HL-60/S4 treated with retinoic acid at 250 ng/mL for 4 days and 3 days (cell line): Measurements from ENCODE around the gene RNH1.

Experiments used
- in situ Hi-C: fragments of 300-500 bp; cut with MboI; formaldehyde crosslinking; loops from 2 replicates; pipeline ENCODE4 v1.7.0; 2022; ENCODE audit warnings: low sequenced_read_pairs

RNH1 gene

DNA sequence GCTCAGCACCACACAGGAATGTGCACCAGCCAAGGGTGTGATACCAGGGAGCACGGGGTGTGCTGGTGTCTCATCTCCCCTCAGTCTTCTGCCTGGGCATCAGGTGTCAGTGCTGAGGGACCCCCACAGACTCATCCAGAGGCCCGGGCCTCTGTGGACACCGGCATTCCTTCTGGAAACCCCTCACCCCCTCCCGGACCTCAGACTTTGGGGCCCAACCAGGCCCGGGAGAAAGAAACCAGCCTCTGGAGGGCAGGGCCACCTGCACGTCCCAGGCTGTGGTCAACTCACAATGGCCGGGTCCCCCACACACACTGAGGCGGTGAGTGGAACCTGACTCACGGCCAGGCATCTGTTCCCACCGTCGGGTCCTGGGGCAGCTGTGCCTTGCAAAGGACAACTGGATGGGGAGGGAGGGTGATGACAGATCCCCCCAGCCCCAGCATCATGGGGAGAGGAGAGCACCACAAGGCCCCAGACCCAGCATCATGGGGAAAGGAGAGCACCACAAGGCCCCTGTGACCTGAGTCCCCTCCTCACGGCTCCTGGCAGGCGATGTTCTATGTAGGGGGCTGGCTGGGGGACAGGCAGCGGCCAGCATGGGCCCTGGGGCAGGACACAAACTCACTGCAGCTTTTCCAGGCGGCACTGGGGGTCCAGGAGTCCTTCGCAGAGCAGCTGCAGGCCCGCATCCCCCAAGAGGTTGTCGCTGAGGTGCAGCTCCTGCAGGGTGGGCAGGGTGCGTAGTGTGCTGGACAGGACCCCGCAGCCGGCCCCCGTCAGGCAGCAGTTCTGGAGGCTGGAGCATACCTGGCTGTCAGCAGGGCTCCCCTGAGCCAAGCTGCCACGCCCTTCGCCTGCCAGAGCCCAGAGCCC, 7.6 kb downstream of the RNH1 start:
- in situ Hi-C loops: no loop called here

DNA sequence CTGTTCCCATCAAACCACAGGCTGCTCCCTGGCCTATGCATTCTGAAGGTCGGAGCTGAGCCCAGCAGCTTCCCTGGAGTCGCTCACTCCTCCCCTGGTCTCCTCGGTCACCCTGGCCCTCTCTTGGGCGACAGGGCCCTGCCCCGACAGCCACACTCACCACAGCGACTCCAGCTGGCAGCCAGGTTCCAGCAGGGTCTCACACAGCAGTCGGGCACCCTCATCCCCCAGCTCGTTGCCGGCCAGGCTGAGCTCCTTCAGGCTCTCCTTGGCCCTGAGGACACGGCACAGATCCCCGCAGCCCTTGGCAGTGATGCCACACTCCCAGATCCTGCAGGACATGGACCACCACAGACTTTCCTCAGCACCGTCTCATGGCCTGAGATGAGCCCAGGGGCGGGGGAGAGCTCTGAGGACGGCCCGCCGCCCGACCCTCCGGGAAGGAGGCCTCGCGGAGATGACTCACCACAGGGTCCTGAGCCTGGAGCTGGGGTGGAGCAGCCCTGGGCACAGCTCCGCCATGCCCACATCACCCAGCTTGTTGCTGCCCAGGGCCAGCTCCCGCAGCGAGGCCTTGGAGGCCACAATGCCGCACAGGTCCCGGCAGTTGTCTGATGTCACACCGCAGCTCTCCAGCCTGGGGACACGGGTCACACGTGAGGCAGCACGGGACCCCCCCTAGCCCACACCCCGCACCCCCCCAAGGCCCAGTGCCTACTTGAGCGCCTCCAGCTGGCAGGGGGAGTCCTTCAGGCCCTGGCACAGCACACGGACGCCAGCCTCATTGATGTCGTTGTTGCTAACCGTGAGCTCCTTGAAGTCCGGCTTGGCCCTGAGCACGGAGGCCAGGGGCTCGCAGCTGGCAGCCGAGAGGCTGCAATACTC, 8.5 kb downstream of the RNH1 start:
- in situ Hi-C loops: no loop called here

DNA sequence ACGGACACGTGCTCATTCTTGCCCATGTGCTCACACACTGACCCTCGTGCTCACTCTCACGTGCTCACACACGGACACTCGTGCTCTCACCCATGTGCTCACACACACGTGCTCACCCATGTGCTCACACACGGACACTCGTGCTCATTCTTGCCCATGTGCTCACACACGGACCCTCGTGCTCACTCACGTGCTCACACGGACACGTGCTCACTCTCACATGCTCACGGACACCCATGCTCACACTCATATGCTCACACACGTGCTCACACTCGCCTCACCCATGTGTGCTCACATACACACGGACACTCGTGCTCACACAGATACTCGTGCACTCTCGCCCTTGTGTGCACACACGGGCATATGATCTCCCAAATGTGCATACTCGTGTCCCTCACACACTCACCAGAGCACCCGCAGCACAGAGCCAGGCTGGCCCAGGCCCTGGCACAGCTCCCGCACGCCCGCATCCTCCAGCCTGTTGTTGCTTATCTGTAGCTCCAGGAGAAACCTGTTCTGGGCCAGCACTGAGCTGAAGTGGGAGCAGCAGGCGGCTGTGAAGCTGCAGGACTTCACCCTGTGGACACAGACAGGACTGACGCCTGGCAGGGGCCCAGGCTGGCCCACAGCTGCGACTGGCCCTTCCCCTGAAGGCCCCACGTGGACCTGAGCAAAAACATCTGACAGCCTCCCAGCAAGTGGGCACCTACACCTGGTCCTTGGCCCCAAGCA, 9.3 kb downstream of the RNH1 start:
- in situ Hi-C loops: no loop called here

DNA sequence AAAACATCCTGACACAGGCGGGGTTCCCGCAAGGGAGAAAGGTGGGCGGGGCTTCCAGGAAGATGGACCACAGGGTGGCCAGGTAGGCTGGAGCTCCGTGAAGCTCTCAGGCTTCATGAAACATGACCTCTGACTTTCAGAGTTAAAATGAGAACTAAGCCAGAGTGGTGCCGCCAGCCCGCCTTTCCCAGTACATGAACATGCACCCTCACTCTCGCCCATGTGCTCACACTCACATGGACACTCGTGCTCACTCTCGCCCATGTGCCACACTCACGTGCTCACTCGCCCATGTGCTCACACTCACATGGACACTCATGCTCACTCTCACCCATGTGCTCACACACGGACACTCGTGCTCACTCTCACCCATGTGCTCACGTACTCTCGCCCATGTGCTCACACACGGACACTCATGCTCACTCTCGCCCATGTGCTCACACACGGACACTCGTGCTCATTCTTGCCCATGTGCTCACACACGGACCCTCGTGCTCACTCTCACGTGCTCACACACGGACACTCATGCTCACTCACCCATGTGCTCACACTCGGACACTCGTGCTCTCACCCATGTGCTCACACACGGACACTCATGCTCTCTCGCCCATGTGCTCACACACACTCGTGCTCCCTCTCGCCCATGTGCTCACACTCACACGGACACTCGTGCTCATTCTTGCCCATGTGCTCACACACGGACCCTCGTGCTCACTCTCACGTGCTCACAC, 10.0 kb downstream of the RNH1 start:
- in situ Hi-C loops: no loop called here

DNA sequence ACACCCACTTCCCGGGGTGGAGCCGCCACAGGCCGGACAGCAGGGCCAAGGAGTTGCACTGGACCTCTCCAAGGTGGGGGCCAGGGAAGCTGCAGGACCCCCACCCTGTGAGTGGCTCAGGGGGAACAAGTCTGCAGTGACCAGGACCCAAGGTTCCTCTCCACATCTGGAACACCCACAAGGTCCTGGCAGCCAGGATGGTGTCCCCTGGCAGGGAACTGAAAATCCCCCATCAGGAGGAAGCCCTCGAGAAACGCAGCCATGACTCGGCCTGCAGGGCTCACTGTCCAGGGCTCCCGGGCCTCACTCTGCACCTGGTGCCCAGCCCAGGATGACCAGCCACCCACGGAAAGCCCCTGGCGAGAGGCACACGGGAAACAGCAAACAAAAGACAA, 11.5 kb downstream of the RNH1 start:
- in situ Hi-C loops: no loop called here

DNA sequence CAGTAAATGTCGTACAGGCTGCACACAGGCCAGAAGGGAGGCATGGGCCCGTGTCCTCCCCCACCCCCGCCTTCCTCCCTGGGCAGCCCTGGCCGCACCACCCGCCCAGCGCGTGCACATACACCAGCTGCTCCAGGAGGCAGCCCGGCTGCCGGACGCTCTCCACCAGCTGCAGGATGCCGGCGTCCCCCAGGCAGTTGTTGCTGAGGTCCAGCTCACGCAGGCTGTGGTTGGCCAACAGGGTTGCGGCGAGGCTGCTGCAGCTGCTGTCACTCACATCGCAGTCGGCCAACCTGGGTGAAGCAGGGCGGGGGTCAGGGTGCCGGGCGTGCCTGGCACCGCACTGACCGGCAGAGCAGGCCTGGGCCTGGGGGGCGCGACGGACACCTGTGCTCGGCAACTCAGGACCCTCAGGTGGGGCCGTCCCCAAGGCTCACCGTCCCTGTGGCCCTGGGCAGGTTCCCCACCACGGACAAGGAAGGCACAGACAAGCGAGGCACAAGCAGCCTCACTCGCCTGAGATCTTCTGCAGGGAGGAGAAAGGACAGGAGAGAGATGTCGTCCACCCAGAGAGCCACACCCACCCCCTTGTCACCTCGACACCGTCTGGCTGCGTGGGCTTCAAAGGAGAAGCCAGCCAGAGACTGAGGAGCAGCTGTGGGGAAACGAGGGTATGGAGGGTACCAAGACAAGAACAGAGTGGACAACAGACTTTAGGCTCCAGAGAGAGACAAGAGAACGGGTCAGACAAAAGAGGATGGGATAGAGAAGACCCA, 12.1 kb downstream of the RNH1 start:
- in situ Hi-C loops: no loop called here

DNA sequence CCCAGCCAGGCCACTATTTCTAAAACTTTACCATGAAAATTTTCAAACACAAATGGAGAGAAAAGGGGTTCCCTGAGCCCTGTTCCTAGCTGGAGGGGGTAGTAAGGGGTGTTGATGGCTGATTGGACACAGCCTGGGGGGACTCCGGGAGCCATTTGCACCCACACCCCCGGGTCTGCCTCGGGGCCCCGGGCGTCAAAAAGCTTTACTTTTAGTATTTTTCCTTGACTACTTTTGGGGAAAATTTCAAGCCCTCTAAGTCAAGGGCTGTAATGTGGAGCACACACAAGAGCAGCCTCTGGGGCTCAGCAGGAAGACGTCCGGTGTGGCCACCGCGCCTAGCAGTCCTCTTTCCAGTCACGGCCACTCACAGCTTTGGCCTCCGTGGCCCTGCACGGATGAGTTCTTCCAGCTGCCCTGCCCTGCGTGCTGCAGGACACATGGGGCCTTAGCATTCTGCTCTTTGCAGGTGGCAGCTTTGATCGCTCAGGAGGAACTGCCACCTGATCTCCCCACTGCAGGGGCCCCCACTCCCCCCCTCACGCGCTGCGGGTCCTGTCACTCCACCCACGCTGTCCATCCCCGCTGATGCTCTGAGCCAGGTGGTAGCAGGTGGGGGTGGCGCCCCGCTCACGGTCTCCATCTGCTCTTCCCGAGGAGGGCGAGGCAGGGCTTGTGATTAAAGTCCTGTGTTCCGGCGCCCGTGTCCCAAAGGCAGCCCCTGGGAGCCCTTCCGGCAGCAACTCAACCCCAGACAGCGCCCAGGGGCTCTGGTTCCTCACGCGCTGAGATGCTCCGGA, 14.4 kb downstream of the RNH1 start:
- in situ Hi-C loops: no loop called here

DNA sequence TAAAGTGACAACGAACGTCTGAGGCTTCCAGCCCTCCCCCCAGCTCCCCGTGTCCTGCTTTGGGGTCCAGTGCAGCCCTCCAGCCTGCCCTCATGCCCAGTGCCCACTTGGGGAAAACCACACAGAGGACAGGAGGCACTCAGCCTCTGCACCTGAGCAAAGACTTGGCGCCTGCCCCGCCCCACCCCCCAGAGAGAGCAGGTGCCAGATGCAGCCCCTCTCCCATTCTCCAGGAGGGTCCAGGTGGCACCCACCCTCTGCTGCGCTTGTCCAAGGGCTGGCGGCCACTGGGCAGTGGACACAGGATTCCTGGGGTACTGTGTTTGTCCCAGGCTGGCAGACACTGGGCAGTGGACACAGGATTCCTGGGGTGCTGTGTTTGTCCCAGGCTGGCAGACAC, 15.7 kb downstream of the RNH1 start:
- in situ Hi-C loops: no loop called here

DNA sequence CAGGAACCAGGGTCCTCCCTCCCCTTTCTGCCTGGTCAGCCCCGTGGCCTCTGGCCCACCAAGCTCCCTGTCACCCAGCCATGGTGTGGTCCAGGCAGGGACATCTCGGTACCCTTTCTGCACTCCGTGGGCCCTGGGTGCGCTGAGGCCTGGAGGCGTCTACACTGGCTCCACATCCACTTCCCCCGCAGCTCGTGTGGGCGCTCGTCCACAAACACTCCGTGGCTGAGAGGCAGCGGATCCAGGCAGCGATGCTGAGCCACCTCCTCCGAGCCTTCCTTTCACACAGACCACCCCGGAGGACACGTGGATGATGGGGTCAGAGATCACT, 16.1 kb downstream of the RNH1 start:
- in situ Hi-C loops: no loop called here

DNA sequence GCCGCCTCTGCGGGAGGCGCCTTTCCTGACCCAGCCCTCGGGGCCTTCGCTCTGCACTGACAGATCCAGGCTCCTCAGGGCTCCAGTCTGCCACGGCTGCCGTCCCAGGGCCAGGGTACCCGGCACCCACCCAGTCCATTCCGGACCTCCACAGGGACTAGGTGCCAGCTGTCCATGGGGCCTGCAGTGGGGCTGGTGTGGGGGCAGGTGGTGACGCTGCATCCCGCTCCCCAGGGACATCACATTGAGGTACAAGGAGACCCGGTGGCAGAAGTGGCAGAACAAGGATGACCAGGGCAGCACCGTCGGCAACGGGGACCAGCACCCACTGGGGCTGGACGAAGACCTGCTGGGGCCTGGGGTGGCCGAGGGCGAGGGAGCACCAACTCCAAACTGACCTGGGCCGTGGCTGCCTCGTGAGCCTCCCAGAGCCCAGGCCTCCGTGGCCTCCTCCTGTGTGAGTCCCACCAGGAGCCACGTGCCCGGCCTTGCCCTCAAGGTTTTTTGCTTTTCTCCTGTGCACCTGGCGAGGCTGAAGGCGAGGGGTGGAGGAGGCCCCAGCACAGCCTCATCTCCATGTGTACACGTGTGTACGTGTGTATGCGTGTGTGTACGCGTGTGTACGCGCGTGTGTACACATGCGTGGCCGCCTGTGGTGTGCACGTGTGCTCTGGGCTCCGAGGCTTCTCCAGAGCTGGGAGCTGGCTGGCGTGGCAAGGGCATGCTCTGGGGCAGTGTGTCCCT, 16.7 kb downstream of the RNH1 start:
- in situ Hi-C loops: no loop called here

DNA sequence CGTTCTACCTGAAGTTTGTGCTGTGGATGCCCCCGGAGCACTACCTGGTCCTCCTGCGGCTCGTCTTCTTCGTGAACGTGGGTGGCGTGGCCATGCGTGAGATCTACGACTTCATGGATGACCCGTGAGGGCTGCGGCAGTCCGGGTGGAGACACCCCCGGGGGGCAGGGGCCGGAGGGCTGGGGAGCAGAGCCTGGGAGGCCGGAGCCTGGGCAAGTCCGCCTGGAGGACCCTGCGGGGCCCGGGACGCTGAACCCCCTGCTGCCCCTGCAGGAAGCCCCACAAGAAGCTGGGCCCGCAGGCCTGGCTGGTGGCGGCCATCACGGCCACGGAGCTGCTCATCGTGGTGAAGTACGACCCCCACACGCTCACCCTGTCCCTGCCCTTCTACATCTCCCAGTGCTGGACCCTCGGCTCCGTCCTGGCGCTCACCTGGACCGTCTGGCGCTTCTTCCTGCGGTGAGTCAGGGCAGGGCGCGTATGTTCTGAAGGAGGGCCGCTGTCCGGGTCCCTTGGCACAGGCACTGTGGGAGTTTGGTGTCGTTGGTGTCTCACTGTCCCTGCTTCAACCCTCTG, 17.3 kb downstream of the RNH1 start:
- in situ Hi-C loops: no loop called here

DNA sequence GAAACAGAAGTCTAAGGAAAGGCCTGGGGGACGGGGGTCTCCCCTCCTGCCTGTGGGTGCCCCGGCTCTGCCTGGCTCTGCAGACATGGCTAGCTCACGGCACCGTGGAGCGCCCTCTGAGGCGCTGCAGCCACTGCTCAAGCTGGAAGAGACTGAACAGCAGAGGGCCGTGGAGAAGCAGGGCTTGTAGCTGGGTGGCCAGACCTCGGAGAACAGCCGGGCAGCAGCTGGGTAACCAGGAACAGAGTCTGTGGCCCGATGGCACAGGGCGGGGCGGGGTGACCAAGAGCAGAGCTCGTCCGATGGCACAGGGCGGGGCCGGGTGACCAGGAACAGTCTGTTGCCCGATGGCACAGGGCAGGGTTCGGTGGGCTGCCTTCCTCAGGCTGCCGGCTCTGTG, 18.1 kb downstream of the RNH1 start:
- in situ Hi-C loops: no loop called here

DNA sequence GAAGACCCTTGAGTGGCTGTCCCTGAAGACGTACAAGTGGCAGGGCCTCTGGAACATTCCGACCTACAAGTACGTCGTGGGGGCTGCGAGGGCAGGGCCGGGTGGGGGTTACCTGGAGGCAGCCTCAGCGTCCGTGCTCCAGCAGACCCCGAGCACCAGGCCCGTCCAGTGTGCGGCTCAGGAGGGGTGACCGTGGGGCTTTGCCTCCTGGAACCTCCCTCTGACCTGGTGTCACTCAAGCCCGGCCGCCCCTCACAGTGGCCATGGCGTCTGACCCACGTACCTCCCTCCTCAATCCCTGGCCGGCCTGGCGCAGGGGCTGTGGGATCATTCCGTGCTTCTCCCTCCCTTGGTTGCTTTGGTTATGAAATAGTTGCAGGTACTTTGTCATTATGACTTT, 18.5 kb downstream of the RNH1 start:
- in situ Hi-C loops: no loop called here

DNA sequence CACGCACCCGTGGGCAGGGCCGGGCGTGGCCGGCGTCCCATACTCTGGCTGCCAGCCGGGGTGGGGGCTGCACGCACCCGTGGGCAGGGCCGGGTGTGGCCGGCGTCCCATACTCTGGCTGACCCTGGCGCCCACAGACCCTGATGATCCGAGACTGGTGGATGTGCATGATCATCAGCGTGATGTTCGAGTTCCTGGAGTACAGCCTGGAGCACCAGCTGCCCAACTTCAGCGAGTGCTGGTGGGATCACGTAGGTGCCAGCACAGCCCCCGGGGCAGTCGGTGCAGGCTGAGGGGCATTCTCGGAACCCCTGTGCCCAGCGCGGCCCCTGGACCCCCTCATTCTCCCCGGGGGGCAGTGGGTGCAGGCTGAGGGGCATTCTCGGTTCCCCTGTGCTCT, 19.0 kb downstream of the RNH1 start:
- in situ Hi-C loops: no loop called here

DNA sequence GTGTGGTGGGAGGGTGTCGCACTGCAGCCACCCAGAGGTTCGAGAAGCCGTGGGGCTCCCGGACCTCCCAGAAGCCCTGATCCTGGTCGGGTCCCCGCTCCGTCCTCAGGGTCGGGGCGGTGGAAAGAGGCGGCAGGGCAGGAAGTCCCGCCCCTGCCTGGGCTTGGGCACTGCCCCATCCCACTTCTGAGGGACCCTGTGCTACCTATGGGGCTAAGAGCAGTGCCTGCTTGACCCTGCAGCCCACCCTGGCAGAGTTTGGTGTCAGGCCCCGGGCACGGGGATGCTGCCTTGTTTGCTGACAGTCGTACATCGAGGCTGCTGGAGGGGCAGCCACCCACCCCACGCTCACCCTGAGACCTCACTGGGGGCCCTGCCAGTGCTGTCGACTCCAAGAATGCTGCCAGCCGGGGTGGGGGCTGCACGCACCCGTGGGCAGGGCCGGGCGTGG, 19.4 kb downstream of the RNH1 start:
- in situ Hi-C loops: no loop called here

DNA sequence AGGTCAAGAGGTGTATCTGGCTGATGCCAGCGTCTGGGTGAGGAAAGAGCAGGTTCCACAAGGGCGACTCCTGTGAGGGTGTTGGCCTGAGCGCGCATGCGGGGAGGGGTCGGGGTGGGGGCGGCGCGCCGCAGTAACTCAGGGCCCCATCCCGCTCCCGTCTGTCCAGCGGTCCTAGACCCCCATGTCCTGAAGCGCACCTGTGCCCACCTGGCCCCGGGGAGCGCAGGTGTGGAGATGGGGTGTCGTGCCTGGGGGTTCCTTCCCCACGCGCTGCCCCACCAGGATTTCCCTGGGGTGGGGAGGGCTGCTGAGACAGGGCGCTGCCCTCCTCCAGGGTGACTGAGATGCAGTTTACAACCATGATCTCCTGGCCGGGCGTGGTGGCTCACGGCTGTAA, 20.9 kb downstream of the RNH1 start:
- in situ Hi-C loops: no loop called here

DNA sequence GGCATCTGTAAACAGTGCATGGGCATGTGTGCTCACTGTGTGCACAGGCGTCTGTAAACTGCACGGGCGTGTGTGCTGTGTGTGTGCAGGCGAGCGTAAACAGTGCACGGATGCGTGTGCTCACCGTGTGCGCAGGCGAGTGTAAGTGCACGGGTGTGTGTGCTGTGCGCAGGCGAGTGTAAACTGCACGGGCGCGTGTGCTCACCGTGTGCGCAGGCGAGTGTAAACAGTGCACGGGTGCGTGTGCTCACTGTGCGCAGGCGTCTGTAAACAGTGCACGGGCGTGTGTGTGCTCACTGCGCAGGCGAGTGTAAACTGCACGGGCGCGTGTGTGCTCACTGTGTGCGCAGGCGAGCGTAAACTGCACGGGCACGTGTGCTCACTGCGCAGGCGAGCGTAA, 22.4 kb downstream of the RNH1 start:
- in situ Hi-C loops: no loop called here

DNA sequence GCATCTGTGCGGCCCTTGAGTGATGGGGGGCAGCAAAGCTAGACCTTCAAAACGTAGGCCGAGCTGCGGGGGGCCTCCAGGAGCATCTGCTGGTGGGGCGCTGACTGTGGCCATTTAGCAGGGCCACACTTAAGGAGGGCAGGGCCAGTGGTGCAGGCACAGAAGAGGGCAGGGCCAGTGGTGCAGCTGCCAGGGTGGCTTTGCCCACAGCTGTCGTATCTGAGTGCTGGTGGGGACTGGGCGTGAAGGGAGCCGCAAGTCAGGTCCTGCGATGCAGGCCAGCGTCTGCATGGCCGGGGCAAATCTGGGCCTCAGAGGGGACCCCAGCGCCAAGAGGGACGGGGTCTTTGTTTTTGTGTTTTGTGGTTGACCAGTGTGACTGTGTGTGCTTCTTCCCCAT, 27.7 kb downstream of the RNH1 start:
- in situ Hi-C loops: no loop called here
